Neural cell (in vitro differentiated cells): Measurements from ENCODE around the gene CPA5. TPM values are rescaled to one million over a fixed set of nuclear protein-coding genes. Genes with fewer than 3 reads are reported as not detected.
A peak's percentile ranks its signal among the peaks of the same experiment; 100 is the strongest.

ENCODE experiments used
- H2AFZ ChIP-seq: fragments of 200-600, 300-800 bp; sonication (generic), shearing (Covaris generic); 2 replicates; pipeline ENCODE4 v1.6.0; 2014; ENCODE audit warnings: low read depth, mild to moderate bottlenecking, antibody characterized with exemption, low read length, moderate library complexity
- H3F3A ChIP-seq: fragments of 200-600 bp; shearing (Covaris generic); 2 replicates; pipeline ENCODE4 v1.6.1; 2016; ENCODE audit warnings: mild to moderate bottlenecking, moderate library complexity, mixed read lengths, antibody characterized with exemption, low read length; ENCODE audit not compliant: insufficient read depth, poor library complexity, severe bottlenecking
- H3K27ac ChIP-seq: fragments of 200-600, 300-800 bp; sonication (generic), shearing (Covaris generic); 2 replicates; pipeline ENCODE4 v1.5.1; 2014; ENCODE audit warnings: mild to moderate bottlenecking, low read length, moderate library complexity
- H3K27me3 ChIP-seq: fragments of 300-800, 200-600 bp; sonication (generic), shearing (Covaris generic); 2 replicates; pipeline ENCODE4 v1.6.0; 2014; ENCODE audit warnings: mild to moderate bottlenecking, low read depth, low read length, moderate library complexity; ENCODE audit not compliant: insufficient read depth
- H3K36me3 ChIP-seq: fragments of 300-800, 200-600 bp; sonication (generic), shearing (Covaris generic); 2 replicates; pipeline ENCODE4 v1.5.1; 2014; ENCODE audit warnings: mild to moderate bottlenecking, antibody characterized with exemption, low read length, moderate library complexity; ENCODE audit not compliant: insufficient read depth
- H3K4me2 ChIP-seq: fragments of 300-800, 200-600 bp; sonication (generic), shearing (Covaris generic); 2 replicates; pipeline ENCODE4 v1.6.0; 2014; ENCODE audit warnings: mild to moderate bottlenecking, low read length
- H3K4me3 ChIP-seq: fragments of 300-800, 200-600 bp; sonication (generic), shearing (Covaris generic); 2 replicates; pipeline ENCODE4 v1.5.1; 2014; ENCODE audit warnings: mild to moderate bottlenecking, low read length, moderate library complexity
- H3K79me2 ChIP-seq: fragments of 200-600 bp; shearing (Covaris generic); replicated peaks from 2 replicates; pipeline ENCODE4 v1.6.0; 2014; ENCODE audit warnings: mild to moderate bottlenecking, low read length, moderate library complexity; ENCODE audit not compliant: insufficient read depth
- H3K9ac ChIP-seq: fragments of 300-800, 200-600 bp; sonication (generic), shearing (Covaris generic); 2 replicates; pipeline ENCODE4 v1.6.1; 2016; ENCODE audit warnings: mild to moderate bottlenecking, low read length, mixed read lengths
- H3K9me2 ChIP-seq: fragments of 200-600 bp; shearing (Covaris generic); 2 replicates; pipeline ENCODE4 v1.6.1; 2016; ENCODE audit warnings: mild to moderate bottlenecking, low read length, mixed read lengths; ENCODE audit not compliant: insufficient read depth
- H3K9me3 ChIP-seq: fragments of 200-600, 300-800 bp; sonication (generic), shearing (Covaris generic); 2 replicates; pipeline ENCODE4 v1.6.1; 2016; ENCODE audit warnings: mild to moderate bottlenecking, mixed run types, low read length, moderate library complexity, mixed read lengths
- H4K20me1 ChIP-seq: fragments of 200-600 bp; shearing (Covaris generic); 2 replicates; pipeline ENCODE4 v1.6.1; 2016; ENCODE audit warnings: mild to moderate bottlenecking, mixed run types; ENCODE audit not compliant: insufficient read depth
- CTCF ChIP-seq: fragments of 450-650 bp; IDR thresholded peaks from 2 replicates; pipeline ENCODE4 v1.5.1; 2014; ENCODE audit warnings: antibody characterized with exemption, mild to moderate bottlenecking, moderate library complexity; ENCODE audit not compliant: poor library complexity, severe bottlenecking
- EP300 ChIP-seq: fragments of 450-650 bp; conservative IDR thresholded peaks from 2 replicates; pipeline ENCODE4 v1.6.1; 2014; ENCODE audit warnings: antibody characterized with exemption, mild to moderate bottlenecking, moderate library complexity; ENCODE audit not compliant: poor library complexity, severe bottlenecking
- EZH2 ChIP-seq: fragments of 200-600, 300-800 bp; shearing (Covaris generic), sonication (generic); IDR thresholded peaks from 2 replicates; pipeline ENCODE4 v1.6.1; 2014; ENCODE audit warnings: antibody characterized with exemption, low read length, borderline replicate concordance, mild to moderate bottlenecking; ENCODE audit not compliant: insufficient read depth, poor library complexity, severe bottlenecking
- MXI1 ChIP-seq: fragments of 450-650 bp; conservative IDR thresholded peaks from 2 replicates; pipeline ENCODE4 v1.6.1; 2014; ENCODE audit warnings: antibody characterized with exemption, mild to moderate bottlenecking; ENCODE audit not compliant: poor library complexity, severe bottlenecking
- POLR2AphosphoS5 ChIP-seq: IDR thresholded peaks from 2 replicates; pipeline ENCODE4 v1.6.1; 2012
- RAD21 ChIP-seq: fragments of 450-650 bp; conservative IDR thresholded peaks from 2 replicates; pipeline ENCODE4 v1.6.1; 2014; ENCODE audit warnings: antibody characterized with exemption, mild to moderate bottlenecking, moderate library complexity
- REST ChIP-seq: IDR thresholded peaks from 2 replicates; pipeline ENCODE4 v1.6.1; 2012; ENCODE audit warnings: borderline replicate concordance
- SMC3 ChIP-seq: fragments of 450-650 bp; conservative IDR thresholded peaks from 2 replicates; pipeline ENCODE4 v1.6.1; 2014; ENCODE audit warnings: antibody characterized with exemption, mild to moderate bottlenecking, moderate library complexity; ENCODE audit not compliant: poor library complexity
- TAF1 ChIP-seq: IDR thresholded peaks from 2 replicates; pipeline ENCODE4 v1.6.1; 2012; ENCODE audit warnings: low read depth
- polyA plus RNA-seq: library from polyadenylated mRNA; depleted of rRNA; stranded (reverse); fragments of >200 nt; gene quantifications from 2 replicates; pipeline ENCODE4 v1.2.3, GENCODE V29; 2014

CPA5 gene
- polyA plus RNA-seq, 1 donor from 2014 or later, result not detected

- H3K4me2 ChIP-seq, result no peak overlapping the region
Measured at GRCh38 chr7:130299866-130300265, 44.8 kb upstream of the CPA5 start.

GRCh38 chr7:130301501-130302020 is 43.1 kb upstream of the CPA5 start:
- Histone ChIP-seq H3K9me2 (no peaks in the 10 kb centered on the region), H3K4me2 (no peak overlapping the region), H3K9ac (no peak overlapping the region), H3K79me2 (no peaks in the 10 kb centered on the region), H3K9me3 (no peaks in the 10 kb centered on the region), H3K27ac (no peak overlapping the region), H4K20me1 (no peaks in the 10 kb centered on the region), H2AFZ (no peak overlapping the region), H3F3A (peaks cover 3% of the 10 kb centered on the region), H3K27me3 (no peaks in the 10 kb centered on the region), H3K36me3 (no peaks in the 10 kb centered on the region), H3K4me3 (no peak overlapping the region)
- TF ChIP-seq MXI1, result no peak
- TF ChIP-seq RAD21, result no peak
- TF ChIP-seq REST, result no peak
- no peak for TF ChIP-seq EZH2
- TF ChIP-seq TAF1, result no peak
- no peak for TF ChIP-seq SMC3

More at GRCh38 chr7:130299866-130300265, 44.8 kb upstream of the CPA5 start:
- Histone ChIP-seq H3K9ac (peak overlapping the region; percentile 8), H3K9me3 (no peaks in the 10 kb centered on the region), H3K36me3 (no peaks in the 10 kb centered on the region), H3K79me2 (no peaks in the 10 kb centered on the region), H3K27me3 (no peaks in the 10 kb centered on the region), H3K27ac (peak overlapping the region; percentile 97), H3F3A (peaks cover 3% of the 10 kb centered on the region), H3K4me3 (no peak overlapping the region), H4K20me1 (no peaks in the 10 kb centered on the region), H2AFZ (no peak overlapping the region), H3K9me2 (no peaks in the 10 kb centered on the region)
- TF ChIP-seq REST (no peak), EP300 (no peak), RAD21 (no peak), MXI1 (no peak), EZH2 (no peak), CTCF (no peak), POLR2AphosphoS5 (no peak), SMC3 (no peak), TAF1 (no peak)
